DND-41 (cell line): ENCODE data around the gene DCAF5.
"Not testable (repeated sequence)": the region's sequence is repeated elsewhere in the genome, so short reads cannot be mapped to it uniquely, and the experiment has no call there.

Experiments
- ATAC-seq: fragments of 200-7000 bp; cut with Tn5 transposase; 3 replicates; pipeline ENCODE4 v1.9.1; 2021; ENCODE audit warnings: low read depth; ENCODE audit not compliant: insufficient read depth
- DNase-seq: peaks from one replicate; pipeline ENCODE4 v3.0.0-alpha.2; 2020
- H2AFZ ChIP-seq: 2 replicates; pipeline ENCODE4 v1.6.0; 2012; ENCODE audit warnings: low read depth, low read length
- H3K27ac ChIP-seq: 2 replicates; pipeline ENCODE4 v1.5.1; 2012; ENCODE audit warnings: low read length, inconsistent platforms
- H3K27me3 ChIP-seq: fragments of 200-600 bp; sonication (generic); 2 replicates; pipeline ENCODE4 v1.6.0; 2012; ENCODE audit warnings: low read length, mild to moderate bottlenecking, inconsistent platforms; ENCODE audit not compliant: insufficient read depth, poor library complexity
- H3K36me3 ChIP-seq: 2 replicates; pipeline ENCODE4 v1.5.1; 2012; ENCODE audit warnings: low read length, inconsistent platforms; ENCODE audit not compliant: insufficient read depth
- H3K4me1 ChIP-seq: 2 replicates; pipeline ENCODE4 v1.5.1; 2012; ENCODE audit warnings: mild to moderate bottlenecking, low read length; ENCODE audit not compliant: insufficient read depth
- H3K4me2 ChIP-seq: 2 replicates; pipeline ENCODE4 v1.6.0; 2012; ENCODE audit warnings: mild to moderate bottlenecking, moderate library complexity, low read length, inconsistent platforms; ENCODE audit not compliant: insufficient read depth
- H3K4me3 ChIP-seq, 2 experiments: fragments of 200-600 bp in 1 of 2; shearing (Covaris generic) in 1 of 2; 2 replicates each; pipeline ENCODE4 v1.5.1; 2012 to 2016; ENCODE audit warnings: inconsistent platforms in 2 of 2, low read length in 2 of 2, mild to moderate bottlenecking in 2 of 2, low read depth in 1 of 2, moderate library complexity in 1 of 2
- H3K79me2 ChIP-seq: 2 replicates; pipeline ENCODE4 v1.6.0; 2012; ENCODE audit warnings: low read length, inconsistent platforms; ENCODE audit not compliant: insufficient read depth
- H3K9ac ChIP-seq: 2 replicates; pipeline ENCODE4 v1.6.0; 2012; ENCODE audit warnings: low read depth, mild to moderate bottlenecking, inconsistent platforms, low read length, moderate library complexity
- H3K9me3 ChIP-seq: 2 replicates; pipeline ENCODE4 v1.5.1; 2012; ENCODE audit warnings: low read length, moderate library complexity, mild to moderate bottlenecking, inconsistent platforms; ENCODE audit not compliant: insufficient read depth, severe bottlenecking
- H4K20me1 ChIP-seq: 2 replicates; pipeline ENCODE4 v1.6.0; 2012; ENCODE audit warnings: low read length; ENCODE audit not compliant: insufficient read depth
- CTCF ChIP-seq: IDR thresholded peaks from 2 replicates; pipeline ENCODE4 v1.5.1; 2012; ENCODE audit warnings: borderline replicate concordance, low read length, moderate library complexity, mild to moderate bottlenecking; ENCODE audit not compliant: poor library complexity, severe bottlenecking; ENCODE audit errors: extremely low read depth
- EZH2 ChIP-seq: IDR thresholded peaks from 3 replicates; pipeline ENCODE4 v1.6.1; 2012; ENCODE audit warnings: borderline replicate concordance, low read depth, mild to moderate bottlenecking, moderate library complexity, low read length, inconsistent platforms; ENCODE audit not compliant: severe bottlenecking

DCAF5 gene

DNA sequence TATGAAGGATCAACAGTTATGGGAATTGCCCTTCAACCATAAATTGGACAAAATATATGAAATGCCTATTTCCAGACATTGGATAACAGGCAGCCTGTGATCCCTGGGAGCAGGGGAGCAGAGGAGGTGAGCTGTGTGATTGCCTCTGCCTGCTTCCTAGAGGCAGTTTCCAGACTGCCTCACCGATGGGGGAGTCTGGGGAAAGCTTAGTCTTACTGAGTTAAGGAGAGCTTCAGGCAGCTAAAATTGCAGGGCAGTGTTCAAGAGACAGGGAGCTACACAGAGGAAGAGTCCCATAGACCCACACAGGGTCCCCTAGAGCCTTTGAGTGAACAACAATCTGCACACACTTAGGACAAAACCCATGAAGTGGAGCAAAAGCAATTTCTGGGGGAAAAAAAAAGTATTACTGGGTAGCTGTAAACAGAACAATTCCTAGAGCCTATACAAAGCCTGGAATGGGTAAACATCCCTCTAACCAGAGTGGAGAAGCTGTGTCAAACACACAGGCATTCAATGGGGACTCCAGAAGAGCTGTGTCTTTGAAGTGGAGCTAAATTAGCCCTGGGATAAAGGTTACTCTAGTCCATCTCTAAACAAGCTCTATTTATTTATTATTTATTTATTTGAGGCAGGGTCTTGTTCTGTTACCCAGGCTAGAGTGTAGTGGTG lies 125.5 kb downstream of the DCAF5 start:
- ATAC-seq = no peak
- no peaks in the 10 kb centered on the region for H3K79me2 ChIP-seq
- peaks cover 7% of the 10 kb centered on the region for H3K27me3 ChIP-seq
- no peak overlapping the region for H3K9ac ChIP-seq
- DNase-seq = no peak
- H3K4me2 ChIP-seq = no peak overlapping the region
- no peaks in the 10 kb centered on the region for H3K36me3 ChIP-seq
- H3K4me1 ChIP-seq = no peaks in the 10 kb centered on the region
- no peak overlapping the region for H3K27ac ChIP-seq
- no peaks in the 10 kb centered on the region for H3K9me3 ChIP-seq
- H3K4me3 ChIP-seq = no peak overlapping the region
- TF ChIP-seq CTCF = no peak
- TF ChIP-seq EZH2 = no peak
- no peak overlapping the region for H2AFZ ChIP-seq
- no peaks in the 10 kb centered on the region for H4K20me1 ChIP-seq

DNA sequence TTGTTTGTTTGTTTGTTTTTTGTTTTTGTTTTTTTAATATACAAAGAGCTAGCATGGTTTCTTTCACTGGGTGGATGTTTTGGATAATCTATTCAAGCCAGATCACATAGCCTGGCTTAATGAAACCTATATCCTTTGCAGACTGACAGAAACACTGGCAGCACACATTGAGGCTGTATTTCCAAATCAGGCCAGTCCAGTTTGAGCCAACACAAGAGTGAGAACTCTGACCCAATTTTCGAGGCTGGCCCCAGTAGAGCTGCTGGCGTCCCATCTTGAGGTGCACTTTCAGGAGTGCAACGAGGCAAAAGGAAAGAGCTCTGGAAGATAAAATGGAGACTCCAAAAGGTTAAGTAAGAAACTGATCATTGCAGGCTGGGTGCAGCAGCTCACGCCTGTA lies 129.9 kb downstream of the DCAF5 start:
- no peak overlapping the region for H3K27ac ChIP-seq
- H3K4me1 ChIP-seq = no peaks in the 10 kb centered on the region
- no peaks in the 10 kb centered on the region for H3K9me3 ChIP-seq
- H3K4me3 ChIP-seq = no peak overlapping the region
- no peak for ATAC-seq
- H2AFZ ChIP-seq = no peak overlapping the region
- TF ChIP-seq EZH2 (no peak), CTCF (no peak)
- no peaks in the 10 kb centered on the region for H3K36me3 ChIP-seq
- no peak overlapping the region for H3K9ac ChIP-seq
- no peaks in the 10 kb centered on the region for H3K79me2 ChIP-seq
- H3K27me3 ChIP-seq = peaks cover 7% of the 10 kb centered on the region
- no peak for DNase-seq
- H4K20me1 ChIP-seq = no peaks in the 10 kb centered on the region
- H3K4me2 ChIP-seq = no peak overlapping the region

GRCh38 chr14:69022093-69022492 lies 130.8 kb downstream of the DCAF5 start:
- not testable (repeated sequence) for H3K9me3 ChIP-seq, H2AFZ ChIP-seq

GRCh38 chr14:69017706-69018105 lies 135.2 kb downstream of the DCAF5 start:
- Histone ChIP-seq H3K9ac (no peak overlapping the region), H4K20me1 (no peaks in the 10 kb centered on the region), H3K4me1 (no peaks in the 10 kb centered on the region), H3K27ac (no peak overlapping the region), H3K9me3 (no peaks in the 10 kb centered on the region), H3K36me3 (no peaks in the 10 kb centered on the region), H3K4me3 (no peak overlapping the region), H3K4me2 (no peak overlapping the region), H3K27me3 (no peaks in the 10 kb centered on the region), H2AFZ (no peak overlapping the region), H3K79me2 (no peaks in the 10 kb centered on the region)
- TF ChIP-seq CTCF (no peak), EZH2 (no peak)
- no peak for ATAC-seq
- DNase-seq = no peak

More at GRCh38 chr14:69022093-69022492, 130.8 kb downstream of the DCAF5 start:
- H3K4me2 ChIP-seq, H3K27me3 ChIP-seq, DNase-seq, H3K27ac ChIP-seq, H3K9ac ChIP-seq, H3K4me3 ChIP-seq, ATAC-seq, H3K79me2 ChIP-seq, H3K4me1 ChIP-seq, H4K20me1 ChIP-seq, H3K36me3 ChIP-seq: not testable (repeated sequence)
